GM21515 (cell line): ENCODE measurements around the gene MMP24.

ENCODE experiments used
- ATAC-seq: cut with Tn5 transposase; IDR thresholded peaks from one replicate; pipeline ENCODE4 v1.9.1; 2021; ENCODE audit not compliant: unreplicated experiment

Gene MMP24

DNA sequence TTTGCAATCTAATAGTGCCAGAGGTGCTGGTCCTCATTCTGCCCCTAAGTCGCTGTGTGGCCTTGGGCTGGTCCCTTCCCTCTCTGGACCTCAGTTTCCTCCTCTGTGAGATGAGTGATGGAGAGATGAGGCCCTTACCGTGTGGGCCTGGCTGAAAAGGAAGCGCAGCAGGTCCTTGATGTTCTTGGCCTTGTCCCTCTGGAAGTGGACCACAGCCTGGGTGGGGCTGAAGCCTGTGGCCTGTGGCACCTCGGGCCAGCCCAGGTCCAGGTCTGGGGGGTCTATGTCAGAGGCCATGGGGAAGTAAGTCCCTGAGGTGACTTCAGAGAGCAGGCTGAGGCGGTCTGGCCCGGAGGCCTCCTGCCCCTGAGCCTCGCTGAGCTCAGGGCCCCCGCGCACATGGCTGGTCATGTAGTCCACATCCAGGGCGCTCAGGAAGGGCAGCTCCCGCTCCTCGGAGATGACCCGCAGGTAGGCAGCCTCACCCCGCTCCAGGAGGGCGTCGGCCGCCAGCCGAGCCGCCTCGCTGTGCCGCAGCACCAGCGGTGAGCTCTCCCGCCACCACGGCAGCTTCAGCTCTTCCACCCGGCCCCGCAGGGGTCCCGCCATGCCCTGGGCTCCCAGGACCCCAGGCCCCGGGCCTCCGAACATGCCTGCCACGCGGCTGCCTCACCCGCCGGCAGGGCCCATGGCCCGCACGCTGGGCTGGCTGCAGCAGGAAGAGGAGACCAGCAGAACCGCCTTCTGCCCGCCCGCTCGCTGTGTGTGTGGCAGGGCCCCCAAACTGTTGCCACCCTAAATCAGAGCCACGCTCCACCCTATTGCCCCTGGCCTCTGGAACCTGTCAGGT lies 65.4 kb downstream of the MMP24 start, which contains the start of gene FAM83C:
FAM83C (minus strand) TSS at position 772 of the 850 bp plus-strand sequence; CDS start at position 651, 121 bp downstream.
- ATAC-seq = no peak

DNA sequence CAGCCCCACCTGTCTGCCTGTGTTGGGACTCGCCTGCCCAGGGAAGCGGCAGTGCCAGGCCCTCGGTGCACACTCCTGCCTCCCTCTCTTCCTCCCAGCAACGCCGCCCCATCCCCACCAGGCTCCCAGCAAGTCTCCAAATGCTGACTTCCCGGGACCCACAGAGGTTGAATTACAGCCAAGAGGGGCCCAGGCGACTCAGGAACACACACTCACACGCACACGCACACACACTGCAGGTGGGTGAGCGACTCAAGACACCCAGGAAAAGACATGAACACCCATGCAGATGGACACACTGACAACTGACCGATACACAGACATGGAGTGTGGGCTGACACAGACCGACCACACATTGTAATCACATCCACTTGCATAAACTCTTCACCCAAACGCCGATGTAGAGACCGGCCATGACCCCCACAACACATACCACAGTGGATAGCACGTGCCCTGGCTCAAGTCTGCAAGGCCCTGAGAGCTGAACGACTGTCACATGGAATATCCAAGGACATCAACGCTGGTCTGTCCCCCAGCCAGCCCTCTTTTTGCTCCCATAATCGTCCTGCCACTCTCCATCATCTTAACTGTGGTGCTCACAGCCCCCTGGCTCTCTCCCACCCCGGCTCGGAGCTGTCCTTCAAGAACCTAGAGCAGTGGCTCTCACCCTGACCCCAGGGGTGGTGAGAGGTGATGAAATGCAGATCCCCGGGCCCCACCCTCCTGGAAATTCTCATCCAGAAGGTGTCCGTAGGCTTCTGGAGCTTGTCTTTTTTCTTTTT lies 66.2 kb downstream of the MMP24 start:
- ATAC-seq = no peak

DNA sequence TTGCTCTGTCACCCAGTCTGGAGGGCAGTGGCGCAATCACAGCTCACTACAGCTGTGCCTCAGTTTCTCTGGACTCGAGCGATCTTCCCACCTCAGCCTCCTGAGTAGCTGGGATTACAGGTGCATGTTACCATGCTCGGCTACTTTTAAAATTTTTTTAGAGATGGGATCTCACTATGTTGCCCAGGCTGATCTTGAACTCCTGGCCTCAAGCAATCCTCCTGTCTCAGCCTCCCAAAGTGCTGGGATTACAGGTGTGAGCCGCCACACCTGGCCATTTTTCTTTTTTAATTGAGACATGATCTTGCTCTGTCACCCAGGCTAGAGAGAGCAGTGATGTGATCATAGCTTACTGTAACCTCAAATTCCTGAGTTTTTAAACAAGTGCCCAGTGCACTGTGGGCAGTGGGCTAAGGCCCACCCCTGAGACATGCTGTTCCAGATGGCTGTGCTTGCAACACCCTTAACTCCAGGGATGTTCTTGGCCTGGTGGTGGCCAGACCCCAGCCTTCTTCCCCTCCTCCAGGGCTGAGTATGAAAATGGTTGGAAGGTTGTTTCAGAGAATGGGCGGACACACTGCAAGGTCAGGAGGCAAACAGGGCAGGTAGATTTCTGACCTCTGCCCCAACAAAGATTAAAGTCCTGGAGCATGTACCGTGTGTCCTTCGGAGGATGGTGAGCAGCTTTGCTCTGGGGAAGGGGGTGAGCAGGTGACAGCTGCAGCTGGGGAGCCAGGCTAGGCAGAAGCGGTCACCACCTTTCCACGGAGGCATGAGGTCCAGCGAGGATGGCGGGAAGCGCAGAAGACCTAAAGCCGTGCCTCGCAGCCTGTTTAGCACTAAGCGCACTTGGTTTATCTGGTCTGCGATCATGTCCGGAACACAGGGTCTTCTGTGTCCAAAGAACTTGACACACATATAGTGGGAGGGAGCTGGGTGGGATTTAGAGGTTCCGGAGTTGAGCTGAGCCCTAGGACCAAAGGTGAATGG lies 67.1 kb downstream of the MMP24 start:
- ATAC-seq = no peak

DNA sequence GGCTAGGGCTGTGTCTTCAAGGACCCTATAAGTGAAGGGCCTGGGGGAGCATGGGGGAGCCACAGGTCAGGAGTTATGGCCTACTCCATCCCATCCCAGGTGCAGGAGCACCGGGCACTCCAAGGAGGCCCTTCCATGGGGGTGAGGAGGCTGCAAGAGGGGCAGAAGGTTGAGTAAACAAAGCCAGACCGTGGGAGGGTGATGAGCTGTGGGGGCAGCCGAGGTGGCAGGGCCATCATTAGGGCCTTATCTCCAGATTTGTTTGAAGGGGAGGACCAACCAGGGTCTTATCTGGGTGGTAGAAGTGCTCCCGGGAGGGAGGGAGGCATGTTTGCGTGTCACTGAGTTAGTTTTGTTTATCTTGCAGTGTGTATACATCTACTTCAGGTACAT lies 67.8 kb downstream of the MMP24 start:
- no peak for ATAC-seq

DNA sequence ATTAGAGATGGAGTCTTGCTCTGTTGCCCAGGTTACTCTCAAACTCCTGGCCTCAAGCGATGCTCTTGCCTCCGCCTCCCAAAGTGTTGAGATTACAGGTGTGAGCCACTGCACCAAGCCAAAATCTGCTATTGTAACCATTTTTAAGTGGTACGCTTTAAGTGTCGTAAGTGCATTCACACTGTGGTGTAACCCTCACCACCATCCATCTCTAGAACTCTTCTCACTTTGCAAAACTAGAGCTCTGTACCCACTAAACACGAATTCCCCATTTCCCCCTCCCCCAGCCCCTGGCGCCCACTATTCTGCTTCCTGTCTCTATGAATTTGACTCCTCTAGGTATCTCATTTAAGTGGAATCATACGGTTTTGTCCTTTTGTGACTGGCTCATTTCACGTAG lies 68.6 kb downstream of the MMP24 start:
- ATAC-seq = no peak

DNA sequence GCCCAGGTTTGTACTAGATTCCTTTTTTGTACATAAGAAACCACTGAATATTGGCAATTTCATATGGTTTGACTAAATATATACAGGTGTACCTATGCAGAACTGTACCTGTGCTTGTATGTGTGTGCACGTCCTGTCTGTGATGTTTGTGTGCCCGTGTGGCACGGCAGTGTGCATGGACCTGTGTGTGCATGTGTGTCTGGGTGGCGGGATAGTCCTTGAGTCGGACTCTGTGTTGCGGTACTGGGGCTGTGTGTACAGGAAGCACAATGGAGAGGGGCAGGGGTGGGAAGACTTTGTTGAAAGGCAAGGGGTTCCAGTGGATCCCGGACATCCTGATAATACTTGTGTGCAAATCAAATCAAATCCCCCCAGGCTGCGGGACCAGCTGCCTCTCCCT lies 69.2 kb downstream of the MMP24 start:
- ATAC-seq = no peak

DNA sequence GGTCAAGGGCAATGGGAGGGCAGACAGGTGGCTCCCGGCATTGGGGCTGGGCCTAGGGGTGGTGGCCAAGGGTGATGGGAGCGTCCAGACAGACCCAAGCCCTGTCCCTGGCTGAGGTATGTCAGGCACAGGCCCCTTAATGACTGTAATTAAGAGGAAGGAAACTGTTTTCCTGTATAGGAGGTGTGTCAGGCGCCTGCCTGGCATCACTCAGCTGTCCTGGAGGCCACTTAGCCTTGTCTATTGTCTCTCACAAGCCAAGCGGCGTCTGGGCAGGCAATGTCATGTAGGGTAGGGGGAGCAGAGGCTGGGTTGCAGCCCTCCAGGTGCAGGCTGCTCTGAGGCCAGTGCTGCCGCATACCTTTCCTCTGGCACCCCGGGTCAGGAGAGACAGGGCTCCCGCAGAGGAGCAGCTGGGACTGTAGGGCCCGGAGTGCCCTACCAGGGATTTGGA lies 69.6 kb downstream of the MMP24 start:
- ATAC-seq = no peak

DNA sequence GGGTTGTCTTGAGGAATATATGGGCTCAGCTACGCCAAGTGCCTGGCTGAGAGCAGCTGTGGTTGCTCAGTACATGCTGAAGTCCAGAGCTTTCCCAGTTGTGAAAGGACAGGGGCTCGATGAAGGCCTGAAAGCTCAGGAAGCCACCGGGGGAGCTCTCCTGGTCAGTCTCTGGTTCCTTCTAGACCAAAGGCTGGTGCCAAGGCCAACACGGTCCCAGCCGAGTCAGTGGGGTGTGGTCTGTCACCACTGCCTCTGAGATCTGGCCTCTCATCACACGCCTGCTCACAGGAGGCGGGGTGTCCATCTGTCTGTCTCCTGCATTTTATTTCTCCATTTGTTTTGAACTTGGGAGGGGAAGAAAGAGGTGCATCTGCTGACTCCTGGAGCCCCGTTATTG lies 70.7 kb downstream of the MMP24 start:
- no peak for ATAC-seq

DNA sequence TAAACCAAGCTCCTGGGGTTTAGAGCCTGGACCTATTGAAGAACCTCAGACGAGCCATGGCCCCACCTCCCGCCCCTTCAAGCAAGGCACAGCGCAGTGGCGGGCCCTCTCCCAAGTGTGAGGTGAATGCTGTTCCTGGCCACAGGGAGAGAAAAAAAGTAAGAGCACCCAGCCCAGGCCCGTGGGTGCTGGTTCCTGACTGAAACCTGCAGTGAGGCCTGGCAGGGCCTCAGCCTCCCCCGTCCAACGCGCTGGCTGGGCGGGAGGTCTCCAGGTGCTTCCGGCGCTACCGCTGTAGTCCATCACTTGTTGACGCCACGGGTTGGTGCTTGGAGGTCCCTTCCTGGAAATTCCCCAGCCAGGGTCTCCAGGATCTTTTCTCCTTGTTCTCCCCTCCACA lies 71.2 kb downstream of the MMP24 start:
- no peak for ATAC-seq

DNA sequence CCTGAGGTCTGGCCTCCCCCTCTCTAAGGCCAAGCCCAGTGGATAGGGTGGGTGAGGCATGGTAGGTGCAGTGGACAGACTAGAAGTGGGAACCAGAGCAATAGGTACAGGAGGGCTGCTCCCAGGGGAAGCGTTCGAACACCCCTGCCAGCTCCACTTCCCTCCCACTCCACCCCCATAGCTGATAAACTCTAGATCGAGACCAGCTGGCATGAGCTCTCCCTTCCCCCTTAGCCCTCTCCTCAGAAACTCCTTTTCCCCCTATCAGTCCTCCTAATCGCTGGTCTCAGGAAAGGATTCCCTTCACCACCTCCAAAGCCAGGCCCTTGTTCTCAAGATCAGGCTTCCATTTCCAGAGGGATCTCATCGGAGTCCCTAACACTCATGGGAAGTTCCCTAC lies 71.8 kb downstream of the MMP24 start:
- no peak for ATAC-seq

DNA sequence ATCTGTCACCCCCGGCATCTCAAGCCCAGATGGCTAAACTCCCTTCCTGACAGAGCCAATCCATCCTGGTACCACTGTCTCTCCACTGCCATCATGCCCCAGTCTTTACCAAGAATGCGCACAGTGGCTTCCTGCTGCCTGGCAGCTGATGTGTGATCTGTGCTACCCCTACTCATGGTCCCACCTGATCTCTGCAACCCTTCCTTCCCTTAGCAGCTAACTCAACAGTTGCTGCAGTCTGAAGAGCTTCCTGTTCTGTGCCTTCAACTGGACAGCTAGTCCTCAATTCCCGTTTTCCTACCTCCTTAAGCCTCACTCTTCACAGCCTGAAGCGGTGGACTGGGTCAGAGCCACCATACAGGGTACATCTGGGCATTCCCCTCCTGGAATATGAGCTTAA lies 73.3 kb downstream of the MMP24 start:
- ATAC-seq = no peak

DNA sequence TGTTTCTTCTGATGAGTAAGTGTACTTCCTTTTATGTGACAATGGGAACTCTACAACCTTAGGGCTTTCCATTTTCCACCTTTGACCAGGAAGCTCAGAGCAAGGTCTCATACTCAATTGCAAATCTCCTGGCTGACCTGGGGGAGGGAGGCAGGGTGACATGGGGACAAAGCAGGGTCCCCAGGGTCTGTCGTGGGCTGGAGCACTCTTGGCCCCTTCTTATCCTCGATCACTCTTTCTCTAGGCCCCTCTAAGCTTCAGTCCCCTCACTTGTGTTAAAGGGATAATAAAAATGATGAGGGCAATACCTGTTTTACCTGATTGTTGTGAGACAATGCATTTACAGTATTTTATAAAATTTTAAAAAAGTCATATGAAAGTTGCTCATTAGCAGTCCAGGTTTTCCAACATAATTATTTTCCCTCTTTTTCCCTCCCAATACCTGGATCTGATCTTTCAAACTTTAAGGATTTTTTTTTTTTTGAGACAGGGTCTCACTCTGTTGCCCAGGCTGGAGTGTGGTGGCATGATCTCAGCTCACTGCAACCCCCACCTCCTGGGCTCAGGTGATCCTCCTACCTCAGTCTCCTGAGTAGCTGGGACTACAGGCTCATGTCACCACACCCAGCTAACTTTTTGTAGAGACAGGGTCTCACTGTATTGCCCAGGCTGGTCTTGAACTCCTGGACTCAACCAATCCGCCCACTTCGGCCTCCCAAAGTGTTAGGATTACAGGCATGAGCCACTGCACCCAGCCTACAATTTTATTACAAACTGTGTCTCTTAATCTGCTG lies 74.2 kb downstream of the MMP24 start:
- no peak for ATAC-seq

DNA sequence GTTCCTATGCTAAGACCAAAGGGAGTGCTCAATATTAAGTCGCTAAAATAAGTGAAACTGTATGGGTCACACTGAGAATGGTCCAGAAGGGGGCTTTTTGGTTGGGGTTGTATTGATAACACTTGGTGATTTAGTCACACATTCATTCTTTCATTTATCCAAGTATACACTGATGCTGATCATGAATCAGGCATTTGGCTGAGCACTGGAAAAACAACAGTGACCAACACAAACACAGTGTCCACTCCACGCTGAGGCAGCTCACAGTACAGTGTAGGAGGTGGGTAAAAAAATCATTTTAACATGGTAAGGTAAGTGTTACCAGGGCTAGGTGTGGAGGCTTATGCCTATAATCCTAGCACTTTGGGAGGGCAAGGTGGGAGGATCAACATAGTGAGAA lies 74.9 kb downstream of the MMP24 start:
- no peak for ATAC-seq

DNA sequence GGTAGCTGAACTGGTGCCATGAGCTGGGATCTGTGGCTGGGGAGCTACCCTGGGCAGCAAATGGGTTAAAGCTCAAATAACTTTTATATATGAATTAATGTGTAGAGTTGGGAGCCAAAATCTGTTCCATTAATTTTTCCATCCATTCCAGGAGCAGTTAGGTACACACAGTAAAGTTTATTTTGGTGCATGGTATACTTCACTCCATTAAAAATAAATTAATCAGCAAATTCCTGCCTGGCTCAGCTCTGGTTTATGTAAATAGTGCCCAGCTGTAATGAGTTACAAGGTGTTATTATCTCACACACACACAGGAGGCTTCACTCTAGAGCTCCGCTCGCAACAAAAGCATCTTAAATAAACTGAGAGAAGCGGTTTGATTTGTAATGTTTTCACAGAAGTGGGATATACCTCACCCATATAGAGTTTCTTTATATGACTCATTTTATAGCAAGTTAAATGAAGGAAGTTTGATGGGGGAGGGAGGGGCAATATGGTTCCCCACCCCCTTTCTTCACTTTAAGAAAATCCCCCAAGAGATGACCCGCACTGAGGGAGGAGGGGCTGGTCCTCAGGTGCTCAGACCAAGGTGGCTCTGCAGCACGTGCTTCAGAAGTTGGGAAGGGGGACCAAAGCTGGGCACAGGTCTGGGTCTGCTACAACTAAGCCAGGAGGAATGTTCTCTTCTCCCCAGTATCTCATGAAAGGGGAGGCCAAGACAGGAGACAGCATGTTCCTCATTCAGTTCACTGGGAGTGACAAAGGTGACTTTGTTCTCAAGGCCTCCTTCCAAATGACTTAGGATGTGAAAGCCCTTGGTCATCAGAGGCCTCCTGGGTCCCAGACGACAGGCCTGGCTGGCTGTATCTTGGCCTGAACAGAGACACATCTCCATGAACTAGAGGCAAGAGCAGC lies 76.2 kb downstream of the MMP24 start:
- ATAC-seq = no peak

DNA sequence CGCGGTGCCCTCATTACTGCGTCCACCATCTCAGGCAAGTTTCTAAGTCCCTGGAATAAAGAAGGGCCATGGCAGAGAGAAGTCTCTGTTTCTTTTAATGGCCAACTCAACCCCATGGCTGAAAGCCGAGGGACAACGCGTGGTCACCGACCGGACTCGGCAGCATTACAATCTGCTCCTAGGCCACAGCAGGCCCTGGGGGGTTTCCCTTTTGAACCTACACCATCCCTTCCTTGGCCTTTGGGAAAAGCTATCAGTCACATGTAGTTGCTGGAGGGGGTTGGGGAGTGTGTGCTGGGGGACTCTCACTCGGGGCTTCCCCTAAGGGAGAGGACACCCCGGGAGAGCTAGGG lies 76.9 kb downstream of the MMP24 start:
- ATAC-seq = no peak

DNA sequence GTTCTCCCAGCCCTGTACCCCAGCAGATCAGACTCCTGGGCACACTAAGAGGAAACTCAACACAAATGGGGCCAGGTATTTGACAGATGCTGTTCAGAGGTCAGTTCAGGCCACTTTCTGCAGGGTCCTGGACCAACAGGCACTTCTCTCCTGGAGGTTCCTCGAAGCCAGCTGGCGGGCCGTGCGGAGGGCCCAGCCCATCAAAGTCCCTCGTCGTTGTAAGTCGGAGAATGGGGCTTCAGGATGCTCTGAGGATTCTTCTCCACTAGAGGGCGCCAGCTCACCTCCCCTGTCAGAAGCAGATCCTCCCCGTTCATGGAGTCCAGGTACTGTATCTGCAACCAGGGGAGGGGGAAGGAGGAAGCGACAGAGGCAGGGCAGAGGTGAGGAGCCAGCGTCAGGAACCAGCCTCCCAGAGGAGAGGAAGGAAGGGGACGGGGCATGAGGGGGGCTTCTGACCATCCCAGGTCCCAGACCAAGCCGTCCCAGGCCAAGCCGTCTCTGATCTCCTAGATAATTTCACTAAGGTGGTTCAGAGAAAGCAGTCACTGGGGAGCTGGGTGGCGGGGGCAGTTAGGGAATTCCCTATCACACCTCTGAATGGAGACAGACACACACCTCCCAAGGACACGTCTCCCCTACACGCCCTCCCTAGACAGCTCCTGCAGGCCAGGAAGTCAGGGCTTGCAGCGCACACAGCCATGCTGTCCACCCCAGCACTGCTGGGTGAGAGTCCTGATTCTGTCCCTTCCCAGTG lies 77.4 kb downstream of the MMP24 start:
- no peak for ATAC-seq

DNA sequence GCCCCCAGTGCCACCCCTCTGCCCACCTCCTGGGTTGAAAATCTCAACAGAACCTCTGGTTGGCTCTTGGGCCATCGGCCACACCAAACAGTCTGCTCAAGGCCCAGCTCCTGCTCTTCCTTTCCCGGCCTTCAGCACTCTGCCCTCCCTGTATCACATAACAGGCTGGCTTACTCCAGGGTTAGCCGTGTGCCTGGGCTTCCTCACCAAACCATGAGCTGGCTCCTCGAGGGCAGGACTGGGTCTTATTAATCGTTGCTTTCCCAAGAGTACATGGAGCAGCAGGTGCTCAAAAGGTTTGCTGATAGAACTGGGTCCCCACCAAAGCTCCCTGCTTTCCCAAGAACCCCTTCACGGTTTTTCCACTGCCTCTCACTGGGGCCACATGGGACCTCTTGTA lies 78.5 kb downstream of the MMP24 start:
- ATAC-seq = no peak
